Measurements from ENCODE around the gene FAM131C.

Gene FAM131C

GRCh38 chr1:16099412-16099811 is 26.0 kb upstream of the FAM131C start:
- no peak for DNase-seq

GRCh38 chr1:16095447-16095846 is 22.0 kb upstream of the FAM131C start:
- no peak for DNase-seq

- no peak for DNase-seq
Observed at GRCh38 chr1:16094453-16095158, 21.2 kb upstream of the FAM131C start.

- DNase-seq, result no peak
Observed at GRCh38 chr1:16093611-16094010, 20.2 kb upstream of the FAM131C start.

- no peak for DNase-seq
Observed at GRCh38 chr1:16092923-16093511, 19.6 kb upstream of the FAM131C start.

- DNase-seq, result no peak
Observed at GRCh38 chr1:16092097-16092922, 18.9 kb upstream of the FAM131C start.

- peak in 1 of 3 experiments; percentile 5 for DNase-seq
Observed at GRCh38 chr1:16091296-16091695, 17.8 kb upstream of the FAM131C start.

GRCh38 chr1:16090076-16090826 is 16.8 kb upstream of the FAM131C start:
- no peak for DNase-seq

GRCh38 chr1:16088996-16089395 is 15.5 kb upstream of the FAM131C start:
- no peak for DNase-seq

- no peak for DNase-seq
Observed at GRCh38 chr1:16088351-16088911, 15.0 kb upstream of the FAM131C start.

- DNase-seq, result no peak
Observed at GRCh38 chr1:16087733-16088132, 14.3 kb upstream of the FAM131C start.

- DNase-seq, result no peak
Observed at GRCh38 chr1:16085522-16085921, 12.1 kb upstream of the FAM131C start.

- no peak for DNase-seq
Observed at GRCh38 chr1:16083486-16083885, 10.0 kb upstream of the FAM131C start.

GRCh38 chr1:16082283-16083038 is 9.0 kb upstream of the FAM131C start:
- DNase-seq, result peak; percentile 38 to 67 (median 43)

GRCh38 chr1:16081636-16082035 is 8.2 kb upstream of the FAM131C start:
- no peak for DNase-seq

- no peak for DNase-seq
Observed at GRCh38 chr1:16080422-16081150, 7.1 kb upstream of the FAM131C start.

- DNase-seq, result peak; percentile 53 to 85 (median 59)
Observed at GRCh38 chr1:16078925-16079656, 5.6 kb upstream of the FAM131C start.

GRCh38 chr1:16077406-16078245 is 4.2 kb upstream of the FAM131C start:
- DNase-seq, result peak in 1 of 3 experiments; percentile 20

GRCh38 chr1:16076865-16077238 is 3.4 kb upstream of the FAM131C start:
- DNase-seq, result peak in 2 of 3 experiments; percentile 18 to 38

All from NCI-H1417 (cell line).